GM21723 (cell line): ENCODE results near the gene MAP4K4.

Source experiments
- ATAC-seq: cut with Tn5 transposase; IDR thresholded peaks from one replicate; pipeline ENCODE4 v1.9.1; 2021; ENCODE audit warnings: mild to moderate bottlenecking, moderate library complexity; ENCODE audit not compliant: unreplicated experiment

MAP4K4 gene

DNA sequence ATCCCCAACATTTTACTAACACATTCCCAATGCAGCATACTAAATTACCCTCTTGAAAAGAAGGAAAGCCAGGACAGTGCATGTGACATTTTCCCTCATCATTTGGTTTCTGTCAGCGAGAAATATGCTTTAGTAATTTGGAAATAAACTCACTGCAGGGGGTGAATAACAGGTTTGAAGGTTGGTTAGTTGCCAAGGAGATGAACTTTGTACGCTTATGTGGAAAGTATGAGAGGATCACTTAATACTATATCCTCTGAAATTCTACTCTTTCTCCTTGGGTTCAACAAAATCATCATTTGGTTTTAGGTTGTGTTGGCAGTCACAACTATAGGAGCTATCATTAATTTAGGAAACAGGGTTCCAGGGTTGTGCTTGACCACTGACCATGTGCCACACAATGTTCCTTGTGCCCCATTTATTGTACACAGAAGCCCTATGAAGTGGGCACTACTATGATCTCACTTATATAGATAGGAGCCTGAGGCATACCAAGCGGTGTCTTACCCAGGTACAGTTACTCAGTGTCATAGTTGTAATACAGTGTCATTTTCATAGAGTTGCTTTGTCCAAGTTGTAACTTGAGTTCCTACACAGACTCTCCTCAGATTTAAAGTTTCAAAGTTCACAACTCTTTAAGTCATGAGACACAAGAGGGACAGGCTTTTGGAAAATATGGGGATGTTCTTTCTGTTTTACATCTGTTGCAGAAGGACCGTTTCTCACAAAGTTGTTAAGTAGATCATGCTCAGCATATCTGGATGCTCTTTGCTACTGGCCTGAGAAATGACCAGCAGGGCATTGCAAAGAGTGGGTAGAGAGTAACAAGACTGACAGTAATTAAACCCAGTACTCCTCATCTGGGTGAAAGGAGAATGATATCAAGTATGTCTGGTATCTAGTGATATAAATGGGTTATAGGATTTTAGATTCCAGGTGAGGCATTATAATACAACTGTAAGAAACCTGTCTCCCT is 91.8 kb downstream of the MAP4K4 start:
- no peak for ATAC-seq

DNA sequence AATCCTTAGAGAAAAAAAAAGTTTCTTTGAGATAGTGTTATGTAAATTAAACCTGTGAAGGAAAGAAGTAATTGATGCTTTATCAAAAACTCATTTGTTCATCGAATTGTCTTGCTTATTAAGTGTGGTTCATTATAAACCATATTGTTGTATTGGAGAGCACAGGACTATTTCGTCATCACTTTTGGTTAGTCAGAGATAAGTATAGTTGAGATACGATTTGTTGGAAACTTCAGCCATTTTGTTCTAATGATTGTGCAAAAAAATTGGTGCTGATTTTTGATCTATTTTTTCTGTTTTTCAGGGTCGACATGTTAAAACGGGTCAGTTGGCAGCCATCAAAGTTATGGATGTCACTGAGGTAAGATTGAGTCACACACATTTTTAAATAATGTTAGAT is 92.9 kb downstream of the MAP4K4 start:
- ATAC-seq = no peak

DNA sequence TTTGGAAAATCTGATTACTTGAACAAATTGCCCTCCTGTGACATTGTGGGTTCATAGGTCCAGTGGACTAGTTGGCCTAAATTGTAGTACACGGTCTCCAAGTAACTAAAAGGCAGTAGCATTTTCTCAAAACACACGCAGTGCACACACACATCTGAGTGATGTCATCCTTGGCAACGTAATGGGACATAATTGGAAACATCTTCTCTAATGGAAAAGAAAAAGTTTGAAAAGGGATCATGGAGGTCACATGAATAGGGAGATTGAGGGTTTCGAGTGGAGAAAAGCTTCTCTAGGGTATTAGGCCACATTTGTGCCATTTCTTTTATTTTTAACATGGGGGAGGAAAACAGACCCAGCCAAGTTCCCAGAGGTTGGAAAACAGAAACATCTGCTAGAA is 93.3 kb downstream of the MAP4K4 start:
- no peak for ATAC-seq

DNA sequence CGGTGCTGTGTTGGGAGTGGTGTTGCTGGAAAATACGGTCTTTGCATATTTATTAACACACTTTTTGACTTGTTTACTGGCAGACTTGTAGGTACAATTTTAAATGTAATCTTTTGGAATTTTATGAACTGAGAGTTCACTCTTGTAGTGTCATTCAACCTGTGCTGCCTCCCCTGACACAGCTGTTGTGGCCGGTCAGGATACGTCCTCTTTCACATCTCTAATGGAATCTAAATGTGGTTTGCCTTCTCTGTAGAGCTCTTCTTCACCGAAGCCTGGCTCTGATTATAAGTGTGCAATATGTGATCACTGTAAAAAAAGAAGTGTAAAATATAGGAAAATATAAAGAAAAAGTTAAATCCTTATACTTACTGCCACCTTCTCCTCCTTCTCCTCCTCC is 94.7 kb downstream of the MAP4K4 start:
- ATAC-seq = no peak

DNA sequence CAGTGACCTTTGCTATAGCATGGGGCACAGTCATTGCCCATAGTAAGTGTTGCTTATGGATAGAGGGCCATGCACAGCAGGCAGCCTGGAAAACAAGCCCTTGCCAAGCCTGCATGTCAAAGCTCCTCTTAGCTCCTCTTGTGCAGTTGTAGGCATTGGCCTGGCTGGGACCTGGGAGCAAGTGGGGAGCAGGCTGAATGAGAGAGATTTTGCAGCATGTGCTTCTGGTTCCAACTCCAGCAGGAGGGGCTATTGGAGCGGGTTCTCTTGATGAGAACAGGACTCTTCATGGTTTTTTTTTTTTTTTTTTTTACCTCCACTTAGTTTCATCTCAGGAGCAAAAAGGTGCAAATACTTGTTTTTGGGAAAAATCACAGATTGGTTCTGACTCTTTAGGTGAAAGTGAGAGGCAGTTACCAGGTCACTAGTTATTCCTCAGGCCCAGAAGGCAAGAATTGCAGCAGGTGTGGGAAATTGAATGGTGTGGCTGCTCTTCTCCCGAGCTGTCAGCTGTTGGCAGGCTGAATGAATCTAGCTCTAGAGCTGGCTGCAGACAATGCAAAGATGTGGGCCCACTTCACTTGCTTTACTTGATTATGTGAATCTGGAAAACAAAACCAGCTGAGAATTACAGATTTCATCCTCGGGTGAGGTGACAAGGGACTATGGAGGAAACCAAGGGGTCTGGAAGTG is 95.9 kb downstream of the MAP4K4 start:
- ATAC-seq = no peak

DNA sequence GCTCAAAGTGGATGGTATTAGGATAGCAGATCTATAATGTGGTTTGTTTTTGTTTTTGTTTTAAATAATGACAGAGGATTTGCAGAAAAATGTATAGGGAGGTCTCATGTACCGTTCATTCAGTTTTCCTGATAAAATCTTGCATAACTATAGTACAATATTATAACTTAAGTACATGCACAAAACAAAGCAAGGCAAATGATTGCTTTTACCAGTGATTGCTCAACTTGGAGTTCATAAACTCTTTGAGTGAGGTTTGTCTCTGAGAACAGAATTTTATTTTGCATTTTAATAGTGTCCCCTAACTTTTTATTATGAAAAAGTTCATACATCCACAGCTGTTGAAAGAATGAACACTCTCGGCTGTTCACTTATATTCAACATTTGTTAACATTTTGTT is 96.6 kb downstream of the MAP4K4 start:
- no peak for ATAC-seq

DNA sequence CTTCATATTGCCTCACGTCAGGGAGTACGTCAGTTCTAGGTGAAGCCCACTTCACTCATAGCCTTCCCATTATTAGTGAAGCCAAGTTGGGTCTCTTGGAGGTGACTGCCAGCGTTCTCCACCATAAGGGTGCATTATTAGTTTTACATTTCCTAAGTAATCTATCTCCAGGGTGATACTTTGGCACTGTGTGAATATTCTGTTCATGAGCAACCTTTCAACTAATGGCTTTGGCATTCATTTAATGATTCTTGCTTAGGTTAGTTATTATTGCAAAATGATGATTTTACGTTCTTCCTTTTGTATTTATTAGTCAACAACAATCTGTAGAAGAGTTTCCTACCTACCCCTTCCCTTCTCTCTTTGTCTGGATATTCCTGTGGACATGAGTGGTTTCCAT is 97.5 kb downstream of the MAP4K4 start:
- ATAC-seq = no peak

DNA sequence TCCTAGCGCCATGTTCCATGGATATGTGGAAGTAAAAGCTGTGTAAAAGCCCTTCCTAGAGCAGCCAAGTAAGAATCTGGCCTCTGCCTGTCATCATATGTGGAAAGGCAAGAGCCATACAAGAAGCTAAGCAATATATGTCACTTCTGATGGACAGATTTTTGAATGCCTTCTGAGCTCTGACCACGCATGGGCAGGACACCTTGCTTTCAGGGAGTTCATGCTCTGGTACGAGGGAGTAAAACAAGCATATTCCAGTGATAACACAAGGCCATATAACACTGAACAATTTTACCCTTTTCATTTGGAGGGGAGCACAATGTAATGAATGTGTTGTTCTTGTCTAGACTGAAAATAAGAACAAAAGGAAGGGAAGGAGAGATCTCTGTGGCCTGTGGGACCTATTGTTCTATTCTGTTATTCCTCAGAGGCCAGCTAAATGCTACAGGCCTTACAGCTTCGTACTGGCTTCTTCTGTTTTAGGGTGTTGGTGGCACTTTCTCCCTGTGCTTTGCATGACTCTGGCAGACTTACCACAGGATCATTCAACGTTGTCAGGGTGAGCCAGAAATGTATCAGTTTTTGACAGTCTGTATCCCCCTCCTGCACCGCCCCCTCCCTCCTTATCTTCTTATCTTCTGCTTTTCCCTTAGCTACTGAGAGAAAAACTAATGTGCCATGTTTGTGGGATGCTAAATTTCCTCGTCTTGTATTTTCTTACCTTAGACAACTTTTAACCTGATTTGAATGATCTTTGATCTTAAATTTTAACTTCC is 99.5 kb downstream of the MAP4K4 start:
- ATAC-seq = no peak

DNA sequence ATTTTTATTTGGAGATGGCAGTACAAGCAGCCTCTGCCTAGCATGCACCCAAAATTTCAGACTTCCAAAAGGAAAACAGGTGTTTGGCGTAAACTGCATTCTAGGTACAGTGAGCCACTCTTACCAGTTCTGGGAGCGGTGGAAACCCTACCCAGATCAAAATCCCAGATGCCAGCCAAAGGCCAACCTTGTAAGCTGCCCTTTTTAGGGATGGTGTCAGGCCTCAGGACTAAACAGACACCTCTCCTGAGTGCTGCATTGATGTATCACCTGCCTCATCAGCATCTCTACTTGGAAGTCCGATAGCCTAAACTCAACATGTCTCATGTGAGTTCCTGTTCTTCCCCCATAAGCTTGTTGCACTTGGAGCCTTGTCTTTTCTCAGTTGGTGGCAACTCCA is 104.0 kb downstream of the MAP4K4 start:
- ATAC-seq = no peak

DNA sequence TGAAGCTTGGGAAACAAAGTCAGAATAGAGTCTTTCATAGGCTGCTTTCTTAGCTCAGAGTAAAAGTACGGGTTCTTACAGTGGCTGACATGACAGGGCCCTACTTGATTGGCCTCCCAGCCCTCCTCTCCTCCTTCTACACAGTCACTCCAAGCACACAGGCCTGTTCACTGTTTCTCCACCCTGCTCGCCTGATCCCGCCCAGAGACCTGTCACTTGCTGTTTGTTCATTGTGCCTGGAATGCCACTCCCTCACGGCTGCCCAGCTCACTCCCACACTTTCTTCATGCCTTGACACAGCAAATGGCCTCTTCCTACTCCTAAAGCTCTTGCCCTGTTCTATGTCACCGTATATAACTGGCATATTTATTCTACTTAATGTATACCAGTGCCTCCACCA is 104.8 kb downstream of the MAP4K4 start:
- ATAC-seq = no peak

DNA sequence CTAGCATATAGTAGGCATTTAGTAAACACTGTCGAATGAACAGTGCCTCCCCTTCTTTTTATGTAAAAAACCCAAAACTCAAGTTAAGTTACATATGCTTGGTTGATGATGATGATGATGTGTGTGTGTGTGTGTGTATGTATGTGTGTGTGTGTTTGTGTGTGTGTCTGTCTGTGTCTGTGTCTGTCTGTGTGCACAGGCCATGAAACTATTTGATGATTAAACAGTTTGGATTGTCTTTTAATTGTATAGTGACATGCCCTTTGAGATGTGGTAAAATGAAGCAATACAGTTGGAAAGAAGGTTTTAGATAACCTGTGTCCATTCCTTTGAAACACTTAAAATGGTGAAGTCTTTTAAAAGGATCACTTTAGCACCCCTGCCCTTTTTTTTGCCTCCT is 105.6 kb downstream of the MAP4K4 start:
- ATAC-seq = no peak

DNA sequence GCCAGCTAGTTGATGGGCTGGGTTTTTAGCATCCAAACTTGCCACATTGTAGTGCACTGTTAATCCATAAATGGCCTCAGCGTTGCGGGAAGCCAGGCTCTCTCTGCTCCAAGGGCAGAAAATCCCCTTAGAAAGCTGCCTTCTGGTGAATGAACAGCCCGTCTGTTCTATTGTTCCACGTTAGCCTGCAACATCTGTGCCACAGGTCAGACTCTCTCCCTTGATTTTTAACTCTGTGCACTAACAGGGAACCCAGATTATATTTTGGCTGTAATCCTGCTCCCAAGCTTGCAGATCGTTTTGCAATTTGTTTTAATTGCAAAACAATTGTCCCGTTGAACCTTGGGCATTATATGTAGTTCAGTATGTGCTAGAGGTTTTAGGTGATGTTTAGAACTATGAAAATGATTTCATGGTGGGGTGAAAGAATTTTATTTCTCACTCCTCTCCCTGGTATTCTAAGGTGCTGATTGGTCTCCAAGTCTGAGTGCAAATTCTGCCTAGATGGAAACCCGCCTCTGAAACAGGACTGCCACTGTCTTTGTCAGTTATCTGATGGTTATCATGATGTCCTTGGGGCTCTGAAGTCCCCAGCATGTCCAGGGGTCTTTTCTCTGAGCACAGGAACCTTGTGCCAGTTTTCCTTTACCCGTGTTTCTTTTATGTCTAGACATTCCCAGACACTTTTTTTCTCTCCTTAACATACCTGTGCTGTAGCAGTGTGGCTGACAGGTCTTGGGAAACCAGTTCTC is 106.6 kb downstream of the MAP4K4 start:
- ATAC-seq = no peak

DNA sequence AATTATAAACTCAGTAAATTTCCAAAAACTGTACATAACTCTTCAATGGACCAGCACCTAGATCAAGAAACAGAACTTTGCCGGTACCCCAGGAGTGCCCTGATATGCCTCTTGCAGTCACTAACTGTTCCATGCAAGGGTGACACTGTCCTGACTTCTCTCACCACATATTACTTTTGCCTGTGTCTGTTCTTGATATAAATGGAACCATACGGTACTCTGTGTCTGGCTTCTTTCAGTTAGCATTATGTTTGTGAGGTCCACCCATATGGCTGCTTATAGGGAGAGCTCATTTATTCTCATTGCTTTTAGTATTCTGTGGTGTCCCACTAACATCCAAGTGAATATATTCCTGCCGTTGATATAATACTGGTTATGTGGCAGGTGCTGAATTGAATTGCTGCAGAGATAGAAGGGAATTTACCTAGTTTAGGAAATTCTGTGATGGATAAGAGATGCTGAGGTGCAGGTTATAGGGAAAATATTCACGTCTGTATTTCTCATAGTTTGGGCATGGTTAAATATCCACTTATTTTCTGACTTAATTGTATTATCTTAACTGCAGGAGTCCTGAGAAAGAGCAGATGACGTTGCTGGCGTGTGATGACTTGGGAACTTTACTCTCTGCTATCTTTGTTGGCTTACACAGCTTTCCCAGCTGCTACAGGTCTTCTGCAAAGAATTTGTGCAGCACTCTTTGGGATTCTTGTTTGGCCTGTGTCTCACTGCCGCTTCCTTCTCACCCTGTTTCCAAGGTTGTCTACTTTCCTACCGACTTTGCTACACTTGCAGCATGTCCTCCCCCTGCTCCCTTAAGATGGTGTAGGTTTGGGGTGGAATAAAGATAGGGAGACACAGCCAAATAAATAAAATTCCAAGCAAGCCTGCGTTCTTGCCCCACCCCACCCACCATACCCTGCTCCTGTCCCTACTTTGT is 107.9 kb downstream of the MAP4K4 start:
- no peak for ATAC-seq

DNA sequence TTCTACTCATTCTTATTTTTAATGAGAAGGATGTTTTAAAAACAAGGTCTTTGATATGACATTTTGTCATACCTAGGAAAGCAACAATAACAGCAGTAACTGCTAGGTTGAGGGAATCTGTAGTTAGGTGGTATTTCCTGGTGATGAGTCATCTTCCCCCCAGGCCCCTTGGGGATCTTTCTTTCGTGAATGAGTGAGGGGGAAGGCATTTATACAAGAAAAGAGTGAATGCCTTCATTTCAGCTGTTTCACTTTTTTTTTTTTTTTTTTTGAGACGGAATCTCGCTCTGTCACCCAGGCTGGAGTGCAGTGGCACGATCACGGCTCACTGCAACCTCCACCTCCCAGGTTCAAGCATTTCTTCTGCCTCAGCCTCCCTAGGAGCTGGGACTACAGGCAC is 108.6 kb downstream of the MAP4K4 start:
- no peak for ATAC-seq

DNA sequence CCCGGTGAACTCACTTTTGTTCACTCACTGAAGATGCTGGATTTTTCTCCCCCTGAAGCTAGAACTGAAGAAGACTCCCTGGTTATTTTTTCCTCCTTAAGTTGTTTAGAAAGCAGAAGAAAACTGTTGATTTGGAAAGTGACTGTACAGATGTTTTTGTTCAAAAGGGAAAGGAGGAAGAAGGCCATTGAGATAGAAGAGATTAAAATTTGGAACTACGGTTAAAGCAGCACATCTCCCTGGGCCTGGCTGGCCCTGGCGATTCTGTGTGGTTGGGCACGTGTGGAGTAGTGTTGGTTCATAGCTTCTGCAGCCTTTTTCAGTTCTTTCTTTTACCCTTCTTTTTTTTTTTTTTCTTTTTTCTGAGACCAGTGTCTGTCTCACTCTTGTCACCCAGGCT is 109.2 kb downstream of the MAP4K4 start:
- ATAC-seq = no peak

DNA sequence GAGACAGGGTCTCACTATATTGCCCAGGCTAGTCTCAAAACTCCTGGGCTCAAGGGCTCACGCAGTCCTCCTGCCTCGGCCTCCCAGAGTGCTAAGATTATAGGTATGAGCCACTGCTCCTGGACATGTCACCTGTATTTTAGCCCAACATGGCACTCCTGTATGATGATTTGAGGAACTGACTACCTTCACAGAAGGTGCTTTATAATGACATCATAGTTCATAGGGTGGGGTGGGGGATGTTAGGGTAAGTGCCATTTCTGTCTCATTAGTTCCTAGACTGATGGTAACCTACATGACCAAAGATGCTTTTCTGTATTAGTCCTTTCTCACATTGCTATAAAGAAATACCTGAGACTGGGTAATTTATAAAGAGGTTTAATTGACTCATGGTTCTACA is 109.7 kb downstream of the MAP4K4 start:
- no peak for ATAC-seq

DNA sequence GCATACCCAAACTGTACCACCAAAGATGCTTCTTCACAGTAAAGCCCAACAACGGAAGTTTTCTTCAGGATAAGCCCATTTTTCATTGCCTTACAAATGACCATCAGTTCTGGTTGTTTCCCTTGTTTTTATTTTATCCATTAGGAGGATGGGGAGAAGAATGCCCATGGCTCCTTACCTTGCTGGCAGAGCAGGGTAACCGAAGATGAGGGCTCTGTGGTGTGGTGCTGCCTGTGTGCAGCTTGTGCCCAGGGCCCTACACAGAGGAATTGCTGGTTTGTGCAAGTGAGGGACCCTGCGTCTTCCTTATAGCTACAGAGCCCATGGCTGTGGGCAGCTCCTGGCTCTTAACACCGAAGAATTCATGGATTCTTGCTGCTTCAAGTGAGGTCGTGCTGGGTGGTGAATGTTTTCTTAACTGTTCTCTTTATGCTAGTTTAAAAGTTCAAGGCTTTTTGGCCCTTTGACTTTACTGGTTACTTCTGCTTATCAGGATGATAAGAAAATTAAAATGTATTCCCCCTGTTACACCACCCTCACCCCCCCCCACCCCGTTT is 110.6 kb downstream of the MAP4K4 start:
- no peak for ATAC-seq

DNA sequence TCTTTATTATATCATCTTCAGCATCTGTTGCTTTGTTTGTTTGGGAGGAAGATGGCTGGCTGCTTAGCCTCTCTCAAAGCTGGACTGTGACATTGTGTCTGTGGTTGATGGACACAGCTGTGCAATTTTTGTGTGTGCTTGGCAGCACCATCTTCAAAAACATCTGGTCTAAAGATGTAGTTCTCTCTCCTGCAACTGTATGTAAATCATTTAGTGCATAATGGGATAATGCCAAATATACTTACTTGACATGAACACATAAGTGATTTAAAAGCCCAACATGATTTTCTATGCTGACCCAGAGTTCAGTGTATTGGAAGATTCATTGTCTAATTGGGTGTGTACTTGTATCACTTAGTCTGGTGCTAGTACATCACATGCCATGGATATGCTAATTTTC is 112.2 kb downstream of the MAP4K4 start:
- no peak for ATAC-seq

DNA sequence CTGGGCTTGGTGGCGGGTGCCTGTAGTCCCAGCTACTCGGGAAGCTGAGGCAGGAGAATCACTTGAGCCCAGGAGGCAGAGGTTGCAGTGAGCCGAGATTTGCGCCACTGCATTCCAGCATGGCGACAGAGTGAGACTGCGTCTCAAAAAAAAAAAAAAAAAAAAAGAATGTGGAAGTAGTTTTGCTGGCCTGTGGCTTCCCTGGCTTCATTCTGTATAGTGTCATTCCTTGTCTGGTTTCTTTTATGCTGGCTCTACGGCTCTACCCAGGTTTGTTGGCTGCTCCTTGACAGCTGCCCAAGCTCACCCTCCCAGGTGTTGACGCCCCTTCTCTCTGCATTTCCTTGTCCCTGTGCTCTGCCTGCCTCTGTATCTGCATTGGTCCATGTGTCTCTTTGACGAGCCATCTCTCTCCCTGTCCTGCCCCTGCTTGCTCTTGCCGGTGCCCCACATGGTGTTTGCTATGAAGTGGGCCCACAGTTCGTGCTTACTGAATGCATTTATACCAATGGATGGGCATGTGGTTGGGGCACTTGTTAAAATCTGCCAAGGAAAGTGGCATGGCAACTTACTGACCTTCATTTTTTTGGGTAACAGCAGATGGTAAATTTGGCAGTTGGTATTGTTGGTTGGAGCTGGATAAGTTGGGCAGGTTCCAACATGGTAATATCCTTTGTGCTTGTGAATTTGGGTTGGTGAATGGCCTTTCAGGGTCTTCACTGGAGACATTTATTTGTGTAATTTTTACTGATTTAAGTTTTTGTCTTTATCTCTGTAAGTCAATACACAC is 113.9 kb downstream of the MAP4K4 start:
- ATAC-seq = no peak
